Mononuclear cell (primary cell): ENCODE results near the gene TXNRD1. TPM values are rescaled to one million over a fixed set of nuclear protein-coding genes. Genes with fewer than 3 reads are reported as not detected.
"Not testable (repeated sequence)": the region's sequence is repeated elsewhere in the genome, so short reads cannot be mapped to it uniquely, and the experiment has no call there.

Source experiments
- H3K27me3 ChIP-seq: 2 replicates; pipeline ENCODE4 v1.6.0; 2011; ENCODE audit warnings: low read length, control low read depth; ENCODE audit not compliant: insufficient read depth
- H3K4me1 ChIP-seq: 2 replicates; pipeline ENCODE4 v1.5.1; 2011; ENCODE audit warnings: mild to moderate bottlenecking, low read length, control low read depth; ENCODE audit not compliant: insufficient read depth
- H3K4me3 ChIP-seq: 2 replicates; pipeline ENCODE4 v1.5.1; 2011; ENCODE audit warnings: mild to moderate bottlenecking, low read length, moderate library complexity
- H3K9me3 ChIP-seq: 2 replicates; pipeline ENCODE4 v1.5.1; 2011; ENCODE audit warnings: low read depth, mild to moderate bottlenecking, control low read depth, low read length
- total RNA-seq: library from RNA; depleted of rRNA; stranded (reverse); fragments of >200 nt; gene quantifications from one replicate; pipeline ENCODE4 v1.2.3, GENCODE V29; 2012

The TXNRD1 gene
- total RNA-seq, result 69.9 TPM

DNA sequence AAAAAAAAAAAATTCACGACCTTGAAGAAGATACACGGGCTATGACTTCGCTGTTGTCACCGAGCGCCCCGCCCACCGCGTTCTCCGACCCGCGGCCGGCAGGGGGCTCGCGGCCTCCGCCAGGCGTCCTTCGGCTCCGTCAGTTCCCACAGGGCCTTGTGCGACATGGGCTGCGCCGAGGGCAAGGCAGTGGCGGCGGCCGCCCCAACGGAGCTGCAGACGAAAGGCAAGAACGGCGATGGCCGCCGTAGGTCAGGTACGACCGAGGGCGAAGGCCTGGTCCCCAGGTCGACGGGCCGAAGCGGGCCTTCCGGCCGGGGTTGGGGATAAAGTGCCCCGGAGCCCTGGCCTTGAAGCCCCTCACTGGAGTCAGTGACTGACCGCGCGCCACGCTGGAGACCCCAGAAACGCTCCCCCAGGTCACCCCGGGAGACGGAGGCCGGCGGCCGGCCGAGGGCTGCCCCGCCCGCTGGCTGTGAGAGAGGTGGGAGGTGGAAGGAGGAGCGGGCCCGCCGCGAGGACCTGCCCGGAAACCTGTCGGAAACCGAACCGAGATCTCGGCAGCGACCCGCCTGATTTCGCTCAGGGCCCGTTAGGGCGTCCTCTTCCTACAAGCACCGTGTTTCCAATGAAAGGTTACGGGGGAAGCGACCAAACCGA lies at the start of gene TXNRD1:
TSS of gene TXNRD1 (plus strand) at position 142 of the 660 bp plus-strand sequence. CDS start at position 166, 24 bp downstream.
- Histone ChIP-seq H3K27me3 (no peaks in the 10 kb centered on the region), H3K4me3 (peak within 1 kb of the TSS; percentile 44), H3K4me1 (peaks cover 15% of the 10 kb centered on the region), H3K9me3 (no peaks in the 10 kb centered on the region)

DNA sequence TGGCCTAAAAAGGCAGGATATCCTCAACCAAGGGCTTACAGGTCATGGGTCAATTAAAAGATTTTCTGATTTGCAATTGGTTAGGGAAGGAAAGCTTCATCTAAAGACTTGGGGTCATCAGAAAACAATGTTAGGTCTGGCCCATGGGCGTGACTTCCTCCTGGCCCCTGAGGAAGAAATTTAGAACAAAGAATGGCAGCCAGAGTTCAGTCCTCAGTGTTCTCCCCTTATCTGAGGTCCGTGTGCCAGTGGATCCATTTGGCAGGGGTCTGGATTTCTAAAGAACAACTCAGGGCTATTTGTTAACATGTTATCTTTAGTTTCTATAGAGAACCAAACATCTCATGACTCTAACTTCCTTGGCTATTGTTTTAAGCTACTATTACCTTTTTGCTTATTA lies 49.8 kb upstream of the TXNRD1 start:
- H3K4me3 ChIP-seq, result no peak overlapping the region
- no peaks in the 10 kb centered on the region for H3K9me3 ChIP-seq
- no peaks in the 10 kb centered on the region for H3K4me1 ChIP-seq
- H3K27me3 ChIP-seq, result no peaks in the 10 kb centered on the region

DNA sequence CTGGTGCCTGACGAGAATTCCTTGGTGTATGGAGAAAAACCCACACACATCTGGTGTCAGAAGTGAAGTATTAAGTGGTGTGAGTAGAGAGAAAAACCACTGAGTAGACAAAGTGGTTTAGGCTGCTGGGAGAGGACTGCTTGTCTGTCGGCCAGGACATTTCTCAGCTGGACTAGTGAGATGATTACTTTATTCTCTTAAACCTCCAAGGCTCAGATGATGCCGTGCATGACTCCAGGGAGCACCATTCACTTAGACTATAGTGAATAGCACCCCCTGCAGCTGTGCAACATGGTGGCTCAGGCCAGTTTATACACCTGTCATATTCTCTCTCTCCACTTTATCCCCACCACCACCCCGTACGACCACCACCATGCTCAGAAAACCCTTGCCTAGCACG lies 49.1 kb upstream of the TXNRD1 start:
- Histone ChIP-seq H3K9me3 (no peaks in the 10 kb centered on the region), H3K27me3 (no peaks in the 10 kb centered on the region), H3K4me1 (no peaks in the 10 kb centered on the region), H3K4me3 (no peak overlapping the region)

DNA sequence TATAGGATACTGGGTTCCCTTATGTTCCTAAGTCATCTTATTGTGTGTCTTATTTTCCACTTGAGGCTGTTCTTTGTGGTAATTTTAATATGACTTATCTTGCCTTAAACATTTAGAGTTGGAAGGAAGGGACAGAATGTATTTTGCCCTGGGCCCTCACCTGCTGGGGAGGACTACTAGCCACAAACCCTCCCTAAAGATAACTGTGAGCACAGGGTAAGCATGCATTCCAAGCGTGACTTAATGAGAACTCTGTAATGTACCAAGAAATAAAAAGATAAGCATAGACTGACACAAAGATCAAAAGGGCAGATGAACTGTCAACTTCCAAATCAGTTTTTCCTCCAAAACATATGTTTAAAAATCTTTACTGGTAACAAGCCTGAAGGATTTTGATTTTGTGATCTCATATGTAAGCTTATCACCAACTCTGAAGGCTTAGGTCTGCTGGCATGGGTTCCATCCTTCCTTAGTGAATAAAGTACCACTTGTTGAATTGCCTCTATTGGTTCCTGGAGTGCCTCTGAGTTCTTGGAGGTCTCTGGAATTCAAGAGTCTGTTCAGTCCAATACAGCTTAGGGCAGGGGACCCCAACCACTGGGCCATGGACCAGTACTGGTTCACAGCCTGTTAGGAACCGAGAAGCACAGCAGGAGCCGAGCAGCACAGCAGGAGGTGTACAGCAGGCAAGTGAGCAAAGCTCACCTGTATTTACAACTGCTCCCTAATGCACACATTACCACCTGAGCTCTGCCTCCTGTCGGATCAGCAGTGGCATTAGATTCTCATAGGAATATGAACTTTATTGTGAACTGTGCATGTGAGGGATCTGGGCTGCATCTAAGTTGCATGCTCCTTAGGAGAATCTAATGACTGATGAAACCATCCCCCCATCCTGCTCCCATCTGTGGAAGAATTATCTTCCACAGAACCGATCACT lies 47.8 kb upstream of the TXNRD1 start:
- Histone ChIP-seq H3K9me3 (no peaks in the 10 kb centered on the region), H3K4me3 (no peak overlapping the region), H3K4me1 (no peaks in the 10 kb centered on the region), H3K27me3 (no peaks in the 10 kb centered on the region)

DNA sequence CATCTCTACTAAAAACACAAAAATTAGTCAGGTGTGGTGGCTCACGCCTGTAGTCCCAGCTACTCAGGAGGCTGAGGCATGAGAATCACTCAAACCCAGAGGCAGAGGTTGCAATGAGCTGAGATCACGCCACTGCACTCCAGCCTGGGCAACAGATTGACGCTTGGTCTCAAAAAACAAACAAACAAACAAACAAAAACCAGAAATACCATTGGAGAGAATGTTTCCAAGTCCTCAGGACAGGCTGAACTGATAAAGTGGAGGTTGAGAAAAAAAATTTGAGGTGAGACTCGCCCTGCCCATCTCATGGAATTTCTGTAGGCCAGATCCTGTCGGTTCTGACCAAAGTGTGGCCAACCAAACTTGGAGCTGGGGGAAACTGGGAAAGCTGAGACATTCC lies 47.0 kb upstream of the TXNRD1 start:
- Histone ChIP-seq H3K9me3 (no peaks in the 10 kb centered on the region), H3K4me3 (no peak overlapping the region), H3K27me3 (no peaks in the 10 kb centered on the region), H3K4me1 (no peaks in the 10 kb centered on the region)

DNA sequence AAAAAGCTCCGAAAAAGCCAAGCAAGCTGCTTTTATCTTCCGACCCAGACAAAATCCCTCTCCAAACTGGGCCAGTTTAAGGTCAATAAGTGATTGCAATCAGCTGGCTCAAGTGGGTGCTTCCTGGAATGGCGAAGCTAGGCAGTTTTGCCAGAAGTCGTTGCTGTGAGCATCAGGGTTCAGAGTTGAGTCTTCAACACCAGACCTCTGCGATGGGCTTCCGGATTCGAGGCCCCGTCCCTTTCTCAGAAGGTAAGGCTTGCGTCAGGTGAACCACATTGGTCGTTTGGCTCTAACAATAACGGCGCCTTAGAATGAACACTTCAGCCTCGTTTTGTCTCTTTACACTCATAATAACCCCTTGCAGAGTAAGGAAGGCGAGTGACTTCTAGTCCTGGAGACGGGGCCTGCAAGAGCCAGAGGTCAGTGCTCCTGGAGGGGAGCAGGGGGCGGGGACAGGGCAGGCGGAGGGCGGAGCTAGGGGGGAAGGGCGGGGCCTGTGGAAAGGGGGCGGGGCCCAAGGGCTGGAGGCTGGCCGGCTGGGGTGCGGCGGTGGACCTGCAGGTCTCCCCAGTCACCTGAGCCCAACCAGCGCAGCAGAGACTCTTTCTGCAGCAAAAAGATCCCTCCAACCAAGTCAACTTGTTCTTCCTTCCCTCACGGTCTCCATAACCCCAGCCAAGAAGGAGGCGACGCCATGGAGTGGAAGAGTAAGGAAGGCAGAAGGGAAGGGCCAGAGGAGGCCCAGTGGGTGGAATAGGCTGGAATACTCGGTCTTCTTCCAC lies 43.6 kb upstream of the TXNRD1 start:
- Histone ChIP-seq H3K4me3 (no peak overlapping the region), H3K9me3 (no peaks in the 10 kb centered on the region), H3K4me1 (no peaks in the 10 kb centered on the region), H3K27me3 (no peaks in the 10 kb centered on the region)

DNA sequence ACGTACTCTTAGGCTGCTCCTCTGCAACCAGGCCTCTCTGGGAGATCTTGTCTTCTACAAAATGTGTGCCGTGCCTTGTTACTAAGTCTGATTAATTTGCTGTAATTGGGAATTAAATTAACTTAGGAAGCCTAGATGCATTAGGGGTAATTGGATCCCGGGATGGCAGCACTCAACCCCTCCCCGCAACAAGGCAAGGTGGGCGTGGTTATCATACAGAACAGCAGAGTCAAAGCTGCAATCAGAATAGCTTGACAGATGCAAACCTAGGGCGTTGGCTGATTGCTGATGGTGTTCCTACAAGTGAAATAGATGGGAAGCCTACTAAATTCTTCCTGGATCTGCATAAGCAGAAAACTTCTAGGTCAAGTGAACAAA lies 43.0 kb upstream of the TXNRD1 start:
- Histone ChIP-seq H3K4me3 (no peak overlapping the region), H3K4me1 (peaks cover 2% of the 10 kb centered on the region), H3K9me3 (no peaks in the 10 kb centered on the region), H3K27me3 (no peaks in the 10 kb centered on the region)

DNA sequence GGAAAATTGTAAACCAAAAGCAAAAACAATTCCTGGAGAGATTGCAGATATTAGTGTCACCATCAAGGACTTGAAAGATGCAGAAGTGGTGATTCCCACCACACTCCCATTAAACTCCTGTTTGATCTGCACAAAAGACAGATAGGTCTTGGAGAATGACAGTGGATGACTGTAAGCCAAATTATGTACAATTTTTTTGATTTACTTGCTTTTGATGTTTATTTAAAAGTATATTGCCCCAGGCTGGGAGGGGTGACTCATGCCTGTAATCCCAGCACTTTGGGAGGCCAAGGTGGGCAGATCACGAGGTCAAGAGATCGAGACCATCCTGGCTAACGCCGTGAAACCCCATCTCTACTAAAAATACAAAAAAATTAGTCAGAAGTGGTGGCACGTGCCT lies 41.8 kb upstream of the TXNRD1 start:
- not testable (repeated sequence) for H3K9me3 ChIP-seq, H3K4me1 ChIP-seq, H3K4me3 ChIP-seq, H3K27me3 ChIP-seq

DNA sequence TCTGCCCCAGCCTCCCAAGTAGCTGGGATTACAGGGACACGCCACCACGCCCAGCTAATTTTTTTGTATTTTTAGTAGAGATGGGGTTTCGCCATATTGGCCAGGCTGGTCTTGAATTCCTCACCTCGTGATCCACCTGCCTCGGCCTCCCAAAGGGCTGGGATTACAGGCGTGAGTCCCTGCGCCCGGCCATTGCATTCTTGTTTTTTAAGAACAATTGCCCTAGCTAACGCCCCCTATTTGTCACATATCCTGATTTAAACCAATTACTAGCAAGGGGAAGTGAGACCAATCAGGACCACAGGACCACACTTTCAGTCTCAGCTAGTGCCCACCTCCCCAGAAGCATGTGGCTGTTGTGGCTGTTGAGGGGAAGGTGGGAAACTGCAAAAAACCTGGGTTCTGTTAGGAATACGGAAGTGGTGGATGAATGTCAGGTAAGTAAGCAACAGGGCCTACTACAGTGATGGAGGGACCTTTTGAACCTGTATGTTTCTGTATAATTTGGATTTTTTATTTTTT lies 39.8 kb upstream of the TXNRD1 start:
- Histone ChIP-seq H3K4me1 (peaks cover 9% of the 10 kb centered on the region), H3K4me3 (no peak overlapping the region), H3K27me3 (no peaks in the 10 kb centered on the region), H3K9me3 (no peaks in the 10 kb centered on the region)

DNA sequence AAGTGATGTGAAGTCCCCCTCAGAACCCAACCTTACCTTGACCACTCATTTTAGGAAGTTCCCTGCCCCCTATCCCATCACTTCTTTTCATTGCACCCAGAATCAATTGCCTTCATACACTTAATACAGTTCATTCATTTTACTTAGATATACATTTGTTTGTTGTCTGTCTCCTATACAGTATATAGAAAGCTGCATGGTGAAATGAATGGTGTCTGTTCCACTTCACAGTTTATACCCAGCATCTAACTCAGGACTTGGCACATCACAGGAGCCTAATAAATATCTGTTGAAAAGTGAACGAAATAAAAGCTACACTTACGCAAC lies 38.3 kb upstream of the TXNRD1 start:
- H3K9me3 ChIP-seq, result no peaks in the 10 kb centered on the region
- no peak overlapping the region for H3K4me3 ChIP-seq
- H3K27me3 ChIP-seq, result no peaks in the 10 kb centered on the region
- peaks cover 9% of the 10 kb centered on the region for H3K4me1 ChIP-seq

DNA sequence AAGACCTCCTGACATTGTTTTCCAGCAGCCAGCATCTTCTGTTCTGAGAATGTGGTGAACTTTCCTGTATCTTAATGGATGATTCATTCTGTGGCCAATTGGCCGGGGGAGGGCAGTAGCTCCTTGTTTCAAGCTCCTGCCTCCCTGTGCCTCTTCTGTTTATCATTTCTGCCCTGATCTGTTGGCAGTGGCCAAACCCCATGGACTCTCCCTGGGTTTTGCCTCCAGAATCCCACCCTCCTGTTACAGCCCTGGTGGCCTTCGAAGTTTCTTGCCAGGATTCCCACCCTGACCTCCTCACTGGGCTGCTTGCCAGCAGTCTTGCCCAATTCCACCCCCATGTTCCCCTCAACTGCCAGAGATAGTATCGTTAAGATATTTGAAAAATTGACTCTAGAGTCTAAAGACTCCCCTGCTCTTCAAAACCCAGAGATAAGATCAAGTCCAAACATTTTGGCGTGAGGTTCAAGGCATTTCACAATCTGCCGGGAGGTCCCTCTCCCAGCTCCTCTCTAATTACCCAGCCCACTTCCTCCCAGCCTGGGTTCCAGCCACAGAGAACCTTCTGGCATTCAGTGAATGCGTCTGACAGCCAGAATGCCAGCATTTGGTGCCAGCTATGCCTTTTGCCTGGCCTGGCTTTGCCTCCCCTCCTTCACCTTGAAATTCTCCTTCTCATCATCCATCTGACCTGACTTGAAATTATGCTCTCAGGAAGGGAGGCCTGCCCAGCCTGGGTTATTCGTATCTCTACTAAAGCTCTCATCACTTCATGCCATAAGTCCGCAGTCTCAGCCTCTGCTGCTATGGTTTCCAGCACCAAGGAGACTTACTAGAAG lies 37.7 kb upstream of the TXNRD1 start:
- Histone ChIP-seq H3K9me3 (no peaks in the 10 kb centered on the region), H3K27me3 (no peaks in the 10 kb centered on the region), H3K4me3 (no peak overlapping the region), H3K4me1 (peaks cover 9% of the 10 kb centered on the region)

DNA sequence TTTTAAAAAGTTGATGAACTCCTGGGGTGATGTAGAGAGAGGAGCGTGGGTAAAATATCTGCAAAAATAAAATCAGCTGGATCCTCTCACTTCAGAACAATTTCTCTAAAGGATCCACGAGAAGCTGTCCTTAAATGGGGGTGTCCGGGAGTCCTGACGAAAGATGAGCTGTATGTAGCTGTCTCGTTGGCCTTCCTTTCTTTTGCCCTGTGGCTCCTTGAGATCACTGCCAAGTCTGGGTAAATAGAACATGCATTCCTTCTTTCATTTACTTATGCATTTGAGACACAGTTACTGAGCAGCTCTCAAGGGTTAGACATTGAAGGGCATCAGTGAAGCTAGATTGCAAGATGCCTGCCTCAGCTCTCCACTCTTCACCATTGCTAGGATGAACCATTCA lies 35.2 kb upstream of the TXNRD1 start:
- no peak overlapping the region for H3K4me3 ChIP-seq
- no peaks in the 10 kb centered on the region for H3K9me3 ChIP-seq
- H3K4me1 ChIP-seq, result peaks cover 9% of the 10 kb centered on the region
- no peaks in the 10 kb centered on the region for H3K27me3 ChIP-seq

DNA sequence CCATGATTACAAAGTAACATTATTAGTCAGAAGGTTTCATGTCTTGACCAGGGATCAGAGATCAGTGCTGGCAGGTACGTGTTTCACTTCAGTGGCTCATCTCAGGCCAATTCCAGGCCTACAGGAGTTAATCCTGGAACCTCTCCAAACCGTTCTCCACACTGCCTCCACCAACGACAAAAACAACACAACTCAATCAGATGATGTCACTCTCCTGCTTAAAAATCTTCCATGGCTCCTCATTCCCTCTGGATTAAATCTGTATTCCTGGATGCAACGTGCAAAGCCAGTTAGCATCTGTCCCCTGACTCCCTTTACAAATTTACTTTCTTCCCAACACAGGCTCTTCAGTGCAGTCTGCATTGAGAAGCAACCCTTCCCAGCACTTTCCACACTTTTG lies 34.3 kb upstream of the TXNRD1 start:
- Histone ChIP-seq H3K4me3 (no peak overlapping the region), H3K4me1 (peaks cover 9% of the 10 kb centered on the region), H3K9me3 (no peaks in the 10 kb centered on the region), H3K27me3 (no peaks in the 10 kb centered on the region)

DNA sequence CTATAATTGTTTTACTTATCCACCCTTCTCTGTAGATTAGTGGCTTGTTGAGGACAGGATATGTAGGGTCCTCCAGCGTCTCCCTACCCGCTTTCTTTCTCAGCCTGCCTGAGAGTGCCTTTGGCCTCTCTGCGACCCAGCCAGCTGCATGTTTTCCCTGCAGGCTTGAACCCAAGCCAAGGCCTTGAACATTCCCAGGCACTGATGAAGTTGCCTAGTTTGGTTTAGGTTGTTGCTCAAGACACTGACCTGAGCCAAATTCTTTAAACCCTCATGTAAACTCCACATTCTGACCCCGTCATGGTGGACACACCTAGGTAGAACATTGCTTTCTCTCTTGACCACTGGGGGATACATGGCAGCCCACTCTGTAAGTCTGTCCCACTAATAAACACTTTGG lies 33.4 kb upstream of the TXNRD1 start:
- Histone ChIP-seq H3K4me1 (peaks cover 9% of the 10 kb centered on the region), H3K9me3 (no peaks in the 10 kb centered on the region), H3K4me3 (no peak overlapping the region), H3K27me3 (no peaks in the 10 kb centered on the region)
